Karpas-422 (cell line): ENCODE measurements around the gene CYP26C1. TPM values are rescaled to one million over a fixed set of nuclear protein-coding genes. Genes with fewer than 3 reads are reported as not detected.

Experiments used
- DNase-seq: peaks from one replicate; pipeline ENCODE4 v3.0.0-alpha.2; 2015
- H2AFZ ChIP-seq: fragments of 200-600 bp; sonication (generic); 2 replicates; pipeline ENCODE4 v1.6.1; 2014; ENCODE audit warnings: antibody characterized with exemption, low read length, mixed read lengths
- H3K27ac ChIP-seq: fragments of 200-600 bp; sonication (generic); 2 replicates; pipeline ENCODE4 v1.5.1; 2014; ENCODE audit warnings: mild to moderate bottlenecking, low read length, moderate library complexity
- H3K27me3 ChIP-seq: fragments of 200-600 bp; sonication (generic); 2 replicates; pipeline ENCODE4 v1.6.1; 2014; ENCODE audit warnings: low read length, mixed read lengths
- H3K36me3 ChIP-seq: fragments of 200-600 bp; sonication (generic); 2 replicates; pipeline ENCODE4 v1.6.1; 2014; ENCODE audit warnings: low read length, mixed read lengths; ENCODE audit not compliant: insufficient read depth
- H3K4me1 ChIP-seq: fragments of 200-600 bp; sonication (generic); 2 replicates; pipeline ENCODE4 v1.6.1; 2014; ENCODE audit warnings: mild to moderate bottlenecking, low read length, mixed read lengths
- H3K4me2 ChIP-seq: fragments of 200-600 bp; sonication (generic); 2 replicates; pipeline ENCODE4 v1.6.1; 2014; ENCODE audit warnings: low read length, low read depth, mild to moderate bottlenecking; ENCODE audit not compliant: poor library complexity, severe bottlenecking
- H3K4me3 ChIP-seq: fragments of 200-600 bp; sonication (generic); 2 replicates; pipeline ENCODE4 v1.5.1; 2014; ENCODE audit warnings: mild to moderate bottlenecking, antibody characterized with exemption, low read length, mixed read lengths
- H3K79me2 ChIP-seq: fragments of 200-600 bp; sonication (generic); 2 replicates; pipeline ENCODE4 v1.6.1; 2014; ENCODE audit warnings: mild to moderate bottlenecking, low read length, mixed read lengths
- H3K9ac ChIP-seq: fragments of 200-600 bp; sonication (generic); 2 replicates; pipeline ENCODE4 v1.6.0; 2014; ENCODE audit warnings: low read length
- H3K9me2 ChIP-seq: fragments of 200-600 bp; sonication (generic), shearing (Covaris generic); replicated peaks from 2 replicates; pipeline ENCODE4 v1.6.0; 2014; ENCODE audit warnings: mild to moderate bottlenecking, low read length, moderate library complexity; ENCODE audit not compliant: insufficient read depth
- H3K9me3 ChIP-seq: fragments of 300-700, 200-600 bp; sonication (generic); 2 replicates; pipeline ENCODE4 v1.6.1; 2014; ENCODE audit warnings: low read length, mixed read lengths
- H4K20me1 ChIP-seq: fragments of 200-600 bp; sonication (generic); 2 replicates; pipeline ENCODE4 v1.6.1; 2014; ENCODE audit warnings: mild to moderate bottlenecking, antibody characterized with exemption, low read length, low read depth; ENCODE audit not compliant: insufficient read depth
- total RNA-seq: library from RNA; depleted of rRNA; stranded (reverse); fragments of >200 nt; shearing (Covaris generic); gene quantifications from 2 replicates; pipeline ENCODE4 v1.2.3, GENCODE V29; 2014; ENCODE audit warnings: low replicate concordance; rRNA removed

Gene CYP26C1, protein sequence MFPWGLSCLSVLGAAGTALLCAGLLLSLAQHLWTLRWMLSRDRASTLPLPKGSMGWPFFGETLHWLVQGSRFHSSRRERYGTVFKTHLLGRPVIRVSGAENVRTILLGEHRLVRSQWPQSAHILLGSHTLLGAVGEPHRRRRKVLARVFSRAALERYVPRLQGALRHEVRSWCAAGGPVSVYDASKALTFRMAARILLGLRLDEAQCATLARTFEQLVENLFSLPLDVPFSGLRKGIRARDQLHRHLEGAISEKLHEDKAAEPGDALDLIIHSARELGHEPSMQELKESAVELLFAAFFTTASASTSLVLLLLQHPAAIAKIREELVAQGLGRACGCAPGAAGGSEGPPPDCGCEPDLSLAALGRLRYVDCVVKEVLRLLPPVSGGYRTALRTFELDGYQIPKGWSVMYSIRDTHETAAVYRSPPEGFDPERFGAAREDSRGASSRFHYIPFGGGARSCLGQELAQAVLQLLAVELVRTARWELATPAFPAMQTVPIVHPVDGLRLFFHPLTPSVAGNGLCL
- total RNA-seq: 0.14 and 0.30 TPM in 2 replicates

DNA sequence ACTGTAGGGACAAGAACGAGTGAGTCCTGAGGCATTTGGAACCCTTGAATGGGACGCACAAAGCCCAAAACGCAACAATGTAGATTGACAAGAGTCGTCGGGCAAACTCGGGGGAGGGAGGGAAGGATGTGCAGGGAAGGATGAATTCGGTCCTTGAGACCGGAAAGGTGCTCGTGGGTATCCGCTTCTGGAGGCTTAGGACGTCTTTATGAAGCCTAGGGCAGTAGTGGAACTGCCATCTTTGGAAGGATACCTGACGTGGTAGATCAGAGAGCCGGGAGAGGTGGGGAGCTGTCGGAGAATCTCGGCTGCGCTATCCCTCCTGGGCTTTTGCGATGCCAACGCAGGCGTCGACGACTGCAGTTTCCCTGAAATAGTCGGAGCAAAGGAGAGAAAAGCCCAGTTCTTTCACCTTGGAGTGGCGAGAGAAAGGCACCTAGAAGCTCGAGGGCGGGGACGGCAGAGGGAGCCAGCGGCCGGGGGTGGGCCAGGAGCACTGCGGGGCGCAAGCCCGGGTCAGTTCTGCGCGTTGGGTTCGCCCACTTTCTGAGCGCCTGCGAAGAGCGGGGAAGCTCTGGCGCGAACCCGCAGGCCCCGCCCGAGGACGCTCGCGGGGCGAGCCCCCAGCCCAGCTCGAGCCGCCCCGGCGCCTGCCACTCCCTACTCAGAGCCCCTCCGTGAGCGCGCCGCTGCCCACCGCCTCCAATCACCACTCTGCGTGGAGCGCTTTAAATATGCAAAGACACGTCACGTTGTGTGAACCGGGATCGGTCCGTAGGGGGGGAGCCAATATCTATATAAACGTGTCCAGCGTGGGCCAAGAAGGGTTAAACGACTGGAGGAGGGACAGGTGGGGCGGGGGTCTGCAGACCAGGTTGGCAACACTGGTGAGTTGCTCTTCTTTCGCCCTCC, at the start of gene CYP26C1:
TSS of gene CYP26C1 (plus strand) at position 824 of the 912 bp plus-strand sequence. CDS start 466 bp downstream, outside the sequence.
- Histone ChIP-seq H3K9me2 (no peaks in the 10 kb centered on the region), H3K27ac (no peak within 1 kb of the TSS), H3K27me3 (no peaks in the 10 kb centered on the region), H3K9me3 (no peaks in the 10 kb centered on the region), H2AFZ (no peak within 1 kb of the TSS), H4K20me1 (no peaks in the 10 kb centered on the region), H3K36me3 (no peaks in the 10 kb centered on the region), H3K4me2 (no peak within 1 kb of the TSS), H3K9ac (no peak within 1 kb of the TSS), H3K79me2 (no peaks in the 10 kb centered on the region), H3K4me3 (no peak within 1 kb of the TSS), H3K4me1 (no peaks in the 10 kb centered on the region)
- DNase-seq: no peak

GRCh38 chr10:93015722-93016121, 44.9 kb upstream of the CYP26C1 start:
- no peaks in the 10 kb centered on the region for H3K27me3 ChIP-seq
- H3K4me1 ChIP-seq: no peaks in the 10 kb centered on the region
- H3K36me3 ChIP-seq: no peaks in the 10 kb centered on the region
- H3K27ac ChIP-seq: no peak overlapping the region
- H3K4me3 ChIP-seq: no peak overlapping the region
- no peak overlapping the region for H2AFZ ChIP-seq
- H3K9ac ChIP-seq: no peak overlapping the region
- no peaks in the 10 kb centered on the region for H3K79me2 ChIP-seq
- DNase-seq: no peak
- H4K20me1 ChIP-seq: no peaks in the 10 kb centered on the region
- H3K9me3 ChIP-seq: no peaks in the 10 kb centered on the region
- no peak overlapping the region for H3K4me2 ChIP-seq
- H3K9me2 ChIP-seq: no peaks in the 10 kb centered on the region

DNA sequence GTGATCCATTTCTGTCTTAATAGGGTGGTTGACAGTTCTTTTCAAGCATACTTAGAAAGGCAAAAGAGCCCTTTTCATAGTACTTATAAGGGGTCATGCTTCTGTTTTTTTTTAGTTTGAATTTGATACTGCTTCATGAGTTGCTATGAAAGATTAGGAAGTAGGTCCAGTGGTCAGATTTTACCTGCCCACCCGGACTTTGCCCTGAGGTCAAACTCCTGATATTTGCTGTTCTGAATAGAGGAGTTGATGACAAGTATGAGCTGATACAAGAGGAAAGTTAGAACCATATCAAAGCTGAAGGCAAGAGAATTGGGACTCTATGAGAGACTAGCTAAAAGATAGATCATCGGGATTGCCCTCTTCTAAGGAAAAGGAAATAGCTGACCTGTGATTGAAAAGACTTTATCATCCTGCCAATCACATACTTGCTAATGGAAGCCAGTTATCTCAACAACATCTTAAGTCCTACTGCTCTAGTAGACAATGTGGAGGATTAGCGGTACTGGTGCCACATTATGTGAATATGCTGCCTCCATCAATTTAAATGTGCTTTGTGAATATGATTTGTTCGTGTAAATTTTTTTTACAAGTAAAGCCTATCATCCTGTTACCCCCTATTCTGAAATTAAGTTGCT, 37.5 kb upstream of the CYP26C1 start:
- Histone ChIP-seq H3K4me2 (no peak overlapping the region), H3K9me3 (no peaks in the 10 kb centered on the region), H3K9ac (no peak overlapping the region), H3K4me1 (no peaks in the 10 kb centered on the region), H3K36me3 (no peaks in the 10 kb centered on the region), H3K79me2 (no peaks in the 10 kb centered on the region), H3K27me3 (no peaks in the 10 kb centered on the region), H2AFZ (no peak overlapping the region), H3K27ac (no peak overlapping the region), H3K9me2 (no peaks in the 10 kb centered on the region), H4K20me1 (no peaks in the 10 kb centered on the region), H3K4me3 (no peak overlapping the region)
- DNase-seq: no peak

DNA sequence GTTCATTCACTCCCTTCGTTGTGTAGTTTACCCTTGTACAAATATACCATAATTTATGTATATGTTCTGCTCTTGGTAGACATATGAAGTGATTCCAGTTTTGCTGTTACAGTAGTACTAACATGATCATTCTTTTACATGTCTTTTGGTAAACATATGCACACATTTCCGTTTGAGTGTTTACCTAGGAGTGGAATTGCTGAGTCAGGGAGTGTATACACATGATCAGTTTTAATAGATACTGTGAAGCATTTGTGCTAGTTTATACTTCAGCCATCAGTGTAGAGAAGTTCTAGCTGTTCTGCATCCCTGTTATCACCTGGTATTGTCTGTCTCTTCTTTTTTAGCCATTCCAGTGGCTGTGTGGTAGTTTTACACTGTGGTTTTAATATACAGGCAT, 34.5 kb upstream of the CYP26C1 start:
- Histone ChIP-seq H3K9me2 (no peaks in the 10 kb centered on the region), H3K9me3 (no peaks in the 10 kb centered on the region), H3K27me3 (no peaks in the 10 kb centered on the region), H4K20me1 (no peaks in the 10 kb centered on the region), H2AFZ (no peak overlapping the region), H3K4me2 (no peak overlapping the region), H3K4me1 (no peaks in the 10 kb centered on the region), H3K9ac (no peak overlapping the region), H3K4me3 (no peak overlapping the region), H3K27ac (no peak overlapping the region), H3K79me2 (no peaks in the 10 kb centered on the region), H3K36me3 (no peaks in the 10 kb centered on the region)
- DNase-seq: no peak

DNA sequence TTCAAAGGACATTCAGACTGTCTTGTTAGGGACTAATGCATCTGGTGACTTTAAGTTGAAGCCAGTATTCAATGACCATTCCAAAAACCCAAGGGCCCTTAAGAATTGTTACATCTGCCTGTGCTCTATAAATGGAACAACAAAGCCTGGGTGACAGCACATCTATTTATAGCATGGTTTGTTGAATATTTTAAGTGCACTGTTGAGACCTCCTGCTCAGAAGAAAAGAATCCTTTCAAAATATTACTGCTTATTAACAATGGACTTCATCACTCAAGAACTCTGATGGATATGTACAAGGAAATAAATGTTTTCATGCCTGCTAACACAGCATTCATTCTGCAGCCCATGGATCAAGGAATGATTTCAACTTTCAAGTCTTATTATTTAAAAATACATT, 33.1 kb upstream of the CYP26C1 start:
- no peak overlapping the region for H3K4me2 ChIP-seq
- H2AFZ ChIP-seq: no peak overlapping the region
- H3K36me3 ChIP-seq: no peaks in the 10 kb centered on the region
- no peak overlapping the region for H3K4me3 ChIP-seq
- no peaks in the 10 kb centered on the region for H3K27me3 ChIP-seq
- no peaks in the 10 kb centered on the region for H3K9me2 ChIP-seq
- DNase-seq: no peak
- no peak overlapping the region for H3K9ac ChIP-seq
- H4K20me1 ChIP-seq: no peaks in the 10 kb centered on the region
- H3K9me3 ChIP-seq: no peaks in the 10 kb centered on the region
- H3K79me2 ChIP-seq: no peaks in the 10 kb centered on the region
- H3K4me1 ChIP-seq: no peaks in the 10 kb centered on the region
- H3K27ac ChIP-seq: no peak overlapping the region

DNA sequence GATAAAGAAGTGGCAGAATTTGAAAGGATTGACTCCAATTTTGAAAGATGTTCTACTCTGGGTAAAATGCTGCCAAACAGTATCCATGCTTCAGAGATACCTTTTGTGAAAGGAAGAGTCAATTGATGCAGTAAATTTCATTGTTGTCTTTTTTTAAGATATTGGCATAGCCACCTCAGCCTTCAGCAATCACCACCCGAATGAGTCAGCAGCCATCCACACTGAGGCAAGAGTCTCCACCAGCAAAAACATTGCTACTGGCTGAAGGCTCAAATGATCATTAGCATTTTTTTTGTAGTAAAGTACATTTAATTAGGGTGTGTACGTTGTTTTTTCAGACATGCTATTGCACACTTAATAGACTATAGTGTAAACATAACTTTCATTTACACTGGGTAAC, 31.7 kb upstream of the CYP26C1 start:
- no peaks in the 10 kb centered on the region for H3K9me3 ChIP-seq
- H3K79me2 ChIP-seq: no peaks in the 10 kb centered on the region
- H3K9me2 ChIP-seq: no peaks in the 10 kb centered on the region
- H2AFZ ChIP-seq: no peak overlapping the region
- H3K4me3 ChIP-seq: no peak overlapping the region
- H3K27ac ChIP-seq: no peak overlapping the region
- DNase-seq: no peak
- H3K27me3 ChIP-seq: no peaks in the 10 kb centered on the region
- no peak overlapping the region for H3K4me2 ChIP-seq
- H4K20me1 ChIP-seq: no peaks in the 10 kb centered on the region
- no peaks in the 10 kb centered on the region for H3K4me1 ChIP-seq
- no peak overlapping the region for H3K9ac ChIP-seq
- no peaks in the 10 kb centered on the region for H3K36me3 ChIP-seq

DNA sequence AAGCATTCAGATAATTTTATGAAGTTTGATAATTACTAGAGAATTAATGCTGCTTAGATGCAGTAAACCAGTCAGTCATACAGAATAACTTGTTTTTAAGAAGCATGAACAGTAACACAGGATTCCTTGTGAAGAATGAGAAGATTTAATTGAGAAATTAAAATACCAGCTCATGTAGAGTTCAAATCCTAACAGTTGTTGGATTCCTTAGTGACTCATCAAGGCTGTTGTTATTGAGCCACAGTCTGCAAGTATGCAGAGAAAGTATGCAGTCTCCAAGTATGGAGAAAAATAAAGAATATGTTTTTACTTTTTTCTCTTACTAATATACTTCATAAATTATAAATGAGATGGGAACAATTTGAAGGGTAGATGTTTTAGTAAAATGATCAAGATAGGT, 30.2 kb upstream of the CYP26C1 start:
- Histone ChIP-seq H2AFZ (no peak overlapping the region), H3K27me3 (no peaks in the 10 kb centered on the region), H3K4me2 (no peak overlapping the region), H3K4me1 (no peaks in the 10 kb centered on the region), H3K36me3 (no peaks in the 10 kb centered on the region), H4K20me1 (no peaks in the 10 kb centered on the region), H3K4me3 (no peak overlapping the region), H3K79me2 (no peaks in the 10 kb centered on the region), H3K27ac (no peak overlapping the region), H3K9ac (no peak overlapping the region), H3K9me3 (no peaks in the 10 kb centered on the region), H3K9me2 (no peaks in the 10 kb centered on the region)
- no peak for DNase-seq
